WTC11 (cell line): ENCODE measurements around the gene TUBGCP3.

Experiments
- CREB1 ChIP-seq: sonication (generic); formaldehyde crosslinking; IDR thresholded peaks from 2 replicates; pipeline ENCODE4 v1.8.0; 2023; ENCODE audit warnings: mild to moderate bottlenecking, missing genetic modification reagents
- JUN ChIP-seq: sonication (generic); formaldehyde crosslinking; IDR thresholded peaks from 2 replicates; pipeline ENCODE4 v1.8.0; 2023; ENCODE audit warnings: mild to moderate bottlenecking, missing genetic modification reagents
- NFYB ChIP-seq: sonication (generic); formaldehyde crosslinking; conservative IDR thresholded peaks from 2 replicates; pipeline ENCODE4 v1.8.0; 2022; ENCODE audit warnings: low read depth, missing genetic modification reagents
- NR2C2 ChIP-seq: sonication (generic); formaldehyde crosslinking; IDR thresholded peaks from 2 replicates; pipeline ENCODE4 v1.8.0; 2022; ENCODE audit warnings: mild to moderate bottlenecking, missing genetic modification reagents
- TEAD4 ChIP-seq: sonication (generic); formaldehyde crosslinking; IDR thresholded peaks from 2 replicates; pipeline ENCODE4 v1.8.0; 2022; ENCODE audit warnings: mild to moderate bottlenecking, missing genetic modification reagents
- ZNF232 ChIP-seq: sonication (generic); formaldehyde crosslinking; IDR thresholded peaks from 2 replicates; pipeline ENCODE4 v1.8.0; 2022; ENCODE audit warnings: mild to moderate bottlenecking, missing genetic modification reagents
- ZNF317 ChIP-seq: sonication (generic); formaldehyde crosslinking; IDR thresholded peaks from 2 replicates; pipeline ENCODE4 v1.8.1; 2023; ENCODE audit warnings: low read depth, mild to moderate bottlenecking, moderate library complexity, missing genetic modification reagents, borderline replicate concordance
- TF ChIP-seq, protein P1 (sequence below): fragments of 200-600 bp; IDR thresholded peaks from 2 replicates; pipeline ENCODE4 v1.8.0; 2022; ENCODE audit warnings: antibody characterized with exemption
- TF ChIP-seq, protein P2 (sequence below): sonication (generic); formaldehyde crosslinking; IDR thresholded peaks from 2 replicates; pipeline ENCODE4 v1.8.1; 2022; ENCODE audit warnings: low read depth, missing genetic modification reagents, borderline replicate concordance
- TF ChIP-seq, protein P3 (sequence below): sonication (generic); formaldehyde crosslinking; IDR thresholded peaks from 2 replicates; pipeline ENCODE4 v1.8.0; 2023; ENCODE audit warnings: missing genetic modification reagents
- TF ChIP-seq, protein P4 (sequence below): sonication (generic); formaldehyde crosslinking; IDR thresholded peaks from 2 replicates; pipeline ENCODE4 v1.8.0; 2022; ENCODE audit warnings: mild to moderate bottlenecking, missing genetic modification reagents
- TF ChIP-seq, protein P5 (sequence below): sonication (generic); formaldehyde crosslinking; IDR thresholded peaks from 2 replicates; pipeline ENCODE4 v1.8.0; 2022; ENCODE audit warnings: mild to moderate bottlenecking, missing genetic modification reagents
- TF ChIP-seq, protein P6 (sequence below): sonication (generic); formaldehyde crosslinking; IDR thresholded peaks from 2 replicates; pipeline ENCODE4 v1.8.1; 2022; ENCODE audit warnings: low read depth, mild to moderate bottlenecking, moderate library complexity, missing genetic modification reagents, borderline replicate concordance
- TF ChIP-seq, protein P7 (sequence below): sonication (generic); formaldehyde crosslinking; IDR thresholded peaks from 2 replicates; pipeline ENCODE4 v1.8.1; 2022; ENCODE audit warnings: mild to moderate bottlenecking, moderate library complexity, missing genetic modification reagents

DNA sequence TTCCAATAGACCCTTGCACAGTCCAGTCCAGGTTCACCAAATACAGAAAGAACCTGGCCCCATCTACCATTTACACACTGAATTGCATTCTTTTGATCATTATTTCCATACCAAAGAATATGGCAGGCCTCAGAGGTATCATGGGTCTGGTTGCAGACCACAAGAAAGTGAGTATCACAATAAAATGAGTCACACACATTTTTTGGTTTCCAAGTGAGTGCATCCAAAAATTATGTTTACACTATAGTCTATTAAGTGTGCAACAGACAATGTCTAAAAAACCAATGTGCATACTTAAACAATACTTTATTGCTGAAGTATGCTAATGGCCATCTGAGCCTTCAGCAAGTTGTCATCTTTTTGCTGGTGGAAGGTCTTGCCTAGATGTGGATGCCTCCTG is 106.5 kb downstream of the TUBGCP3 start:
- TF ChIP-seq, protein P1, sequence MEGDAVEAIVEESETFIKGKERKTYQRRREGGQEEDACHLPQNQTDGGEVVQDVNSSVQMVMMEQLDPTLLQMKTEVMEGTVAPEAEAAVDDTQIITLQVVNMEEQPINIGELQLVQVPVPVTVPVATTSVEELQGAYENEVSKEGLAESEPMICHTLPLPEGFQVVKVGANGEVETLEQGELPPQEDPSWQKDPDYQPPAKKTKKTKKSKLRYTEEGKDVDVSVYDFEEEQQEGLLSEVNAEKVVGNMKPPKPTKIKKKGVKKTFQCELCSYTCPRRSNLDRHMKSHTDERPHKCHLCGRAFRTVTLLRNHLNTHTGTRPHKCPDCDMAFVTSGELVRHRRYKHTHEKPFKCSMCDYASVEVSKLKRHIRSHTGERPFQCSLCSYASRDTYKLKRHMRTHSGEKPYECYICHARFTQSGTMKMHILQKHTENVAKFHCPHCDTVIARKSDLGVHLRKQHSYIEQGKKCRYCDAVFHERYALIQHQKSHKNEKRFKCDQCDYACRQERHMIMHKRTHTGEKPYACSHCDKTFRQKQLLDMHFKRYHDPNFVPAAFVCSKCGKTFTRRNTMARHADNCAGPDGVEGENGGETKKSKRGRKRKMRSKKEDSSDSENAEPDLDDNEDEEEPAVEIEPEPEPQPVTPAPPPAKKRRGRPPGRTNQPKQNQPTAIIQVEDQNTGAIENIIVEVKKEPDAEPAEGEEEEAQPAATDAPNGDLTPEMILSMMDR = no peak
- TF ChIP-seq TEAD4 (CRISPR knock-in tag) (no peak), JUN (CRISPR knock-in tag) (no peak), ZNF232 (no peak), ZNF317 (CRISPR knock-in tag) (no peak), NR2C2 (CRISPR knock-in tag) (no peak), NFYB (CRISPR knock-in tag) (no peak), CREB1 (CRISPR knock-in tag) (no peak)
- TF ChIP-seq, protein P2, sequence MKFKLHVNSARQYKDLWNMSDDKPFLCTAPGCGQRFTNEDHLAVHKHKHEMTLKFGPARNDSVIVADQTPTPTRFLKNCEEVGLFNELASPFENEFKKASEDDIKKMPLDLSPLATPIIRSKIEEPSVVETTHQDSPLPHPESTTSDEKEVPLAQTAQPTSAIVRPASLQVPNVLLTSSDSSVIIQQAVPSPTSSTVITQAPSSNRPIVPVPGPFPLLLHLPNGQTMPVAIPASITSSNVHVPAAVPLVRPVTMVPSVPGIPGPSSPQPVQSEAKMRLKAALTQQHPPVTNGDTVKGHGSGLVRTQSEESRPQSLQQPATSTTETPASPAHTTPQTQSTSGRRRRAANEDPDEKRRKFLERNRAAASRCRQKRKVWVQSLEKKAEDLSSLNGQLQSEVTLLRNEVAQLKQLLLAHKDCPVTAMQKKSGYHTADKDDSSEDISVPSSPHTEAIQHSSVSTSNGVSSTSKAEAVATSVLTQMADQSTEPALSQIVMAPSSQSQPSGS = no peak
- TF ChIP-seq, protein P3, sequence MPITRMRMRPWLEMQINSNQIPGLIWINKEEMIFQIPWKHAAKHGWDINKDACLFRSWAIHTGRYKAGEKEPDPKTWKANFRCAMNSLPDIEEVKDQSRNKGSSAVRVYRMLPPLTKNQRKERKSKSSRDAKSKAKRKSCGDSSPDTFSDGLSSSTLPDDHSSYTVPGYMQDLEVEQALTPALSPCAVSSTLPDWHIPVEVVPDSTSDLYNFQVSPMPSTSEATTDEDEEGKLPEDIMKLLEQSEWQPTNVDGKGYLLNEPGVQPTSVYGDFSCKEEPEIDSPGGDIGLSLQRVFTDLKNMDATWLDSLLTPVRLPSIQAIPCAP (CRISPR knock-in tag) = no peak
- TF ChIP-seq, protein P4, sequence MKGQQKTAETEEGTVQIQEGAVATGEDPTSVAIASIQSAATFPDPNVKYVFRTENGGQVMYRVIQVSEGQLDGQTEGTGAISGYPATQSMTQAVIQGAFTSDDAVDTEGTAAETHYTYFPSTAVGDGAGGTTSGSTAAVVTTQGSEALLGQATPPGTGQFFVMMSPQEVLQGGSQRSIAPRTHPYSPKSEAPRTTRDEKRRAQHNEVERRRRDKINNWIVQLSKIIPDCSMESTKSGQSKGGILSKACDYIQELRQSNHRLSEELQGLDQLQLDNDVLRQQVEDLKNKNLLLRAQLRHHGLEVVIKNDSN (CRISPR knock-in tag) = no peak
- TF ChIP-seq, protein P5, sequence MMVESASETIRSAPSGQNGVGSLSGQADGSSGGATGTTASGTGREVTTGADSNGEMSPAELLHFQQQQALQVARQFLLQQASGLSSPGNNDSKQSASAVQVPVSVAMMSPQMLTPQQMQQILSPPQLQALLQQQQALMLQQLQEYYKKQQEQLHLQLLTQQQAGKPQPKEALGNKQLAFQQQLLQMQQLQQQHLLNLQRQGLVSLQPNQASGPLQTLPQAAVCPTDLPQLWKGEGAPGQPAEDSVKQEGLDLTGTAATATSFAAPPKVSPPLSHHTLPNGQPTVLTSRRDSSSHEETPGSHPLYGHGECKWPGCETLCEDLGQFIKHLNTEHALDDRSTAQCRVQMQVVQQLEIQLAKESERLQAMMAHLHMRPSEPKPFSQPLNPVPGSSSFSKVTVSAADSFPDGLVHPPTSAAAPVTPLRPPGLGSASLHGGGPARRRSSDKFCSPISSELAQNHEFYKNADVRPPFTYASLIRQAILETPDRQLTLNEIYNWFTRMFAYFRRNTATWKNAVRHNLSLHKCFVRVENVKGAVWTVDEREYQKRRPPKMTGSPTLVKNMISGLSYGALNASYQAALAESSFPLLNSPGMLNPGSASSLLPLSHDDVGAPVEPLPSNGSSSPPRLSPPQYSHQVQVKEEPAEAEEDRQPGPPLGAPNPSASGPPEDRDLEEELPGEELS (CRISPR knock-in tag) = no peak
- TF ChIP-seq, protein P6, sequence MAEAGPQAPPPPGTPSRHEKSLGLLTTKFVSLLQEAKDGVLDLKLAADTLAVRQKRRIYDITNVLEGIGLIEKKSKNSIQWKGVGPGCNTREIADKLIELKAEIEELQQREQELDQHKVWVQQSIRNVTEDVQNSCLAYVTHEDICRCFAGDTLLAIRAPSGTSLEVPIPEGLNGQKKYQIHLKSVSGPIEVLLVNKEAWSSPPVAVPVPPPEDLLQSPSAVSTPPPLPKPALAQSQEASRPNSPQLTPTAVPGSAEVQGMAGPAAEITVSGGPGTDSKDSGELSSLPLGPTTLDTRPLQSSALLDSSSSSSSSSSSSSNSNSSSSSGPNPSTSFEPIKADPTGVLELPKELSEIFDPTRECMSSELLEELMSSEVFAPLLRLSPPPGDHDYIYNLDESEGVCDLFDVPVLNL (CRISPR knock-in tag) = no peak
- TF ChIP-seq, protein P7, sequence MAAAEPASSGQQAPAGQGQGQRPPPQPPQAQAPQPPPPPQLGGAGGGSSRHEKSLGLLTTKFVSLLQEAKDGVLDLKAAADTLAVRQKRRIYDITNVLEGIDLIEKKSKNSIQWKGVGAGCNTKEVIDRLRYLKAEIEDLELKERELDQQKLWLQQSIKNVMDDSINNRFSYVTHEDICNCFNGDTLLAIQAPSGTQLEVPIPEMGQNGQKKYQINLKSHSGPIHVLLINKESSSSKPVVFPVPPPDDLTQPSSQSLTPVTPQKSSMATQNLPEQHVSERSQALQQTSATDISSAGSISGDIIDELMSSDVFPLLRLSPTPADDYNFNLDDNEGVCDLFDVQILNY (CRISPR knock-in tag) = no peak
